Effector memory CD4-positive, alpha-beta T cell (primary cell): Measurements from ENCODE around the gene NLGN1.

ENCODE experiments used
- DNase-seq, 3 donors: peaks; one replicate each; pipeline ENCODE4 v3.0.0-alpha.2; 2020
- H3K27ac ChIP-seq: 2 replicates; pipeline ENCODE4 v1.7.0; 2013; ENCODE audit warnings: mild to moderate bottlenecking, low read length, moderate library complexity; ENCODE audit not compliant: insufficient read depth, poor library complexity, severe bottlenecking
- H3K27me3 ChIP-seq: replicated peaks from 2 replicates; pipeline ENCODE4 v1.7.0; 2013; ENCODE audit warnings: mild to moderate bottlenecking, low read length; ENCODE audit not compliant: insufficient read depth, control insufficient read depth, poor library complexity, severe bottlenecking
- H3K36me3 ChIP-seq: 2 replicates; pipeline ENCODE4 v1.7.0; 2013; ENCODE audit warnings: mild to moderate bottlenecking, low read length, moderate library complexity; ENCODE audit not compliant: control insufficient read depth, insufficient read depth
- H3K4me1 ChIP-seq: 2 replicates; pipeline ENCODE4 v1.7.0; 2013; ENCODE audit warnings: low read length, mild to moderate bottlenecking; ENCODE audit not compliant: control insufficient read depth, insufficient read depth, poor library complexity, severe bottlenecking
- H3K4me3 ChIP-seq: 2 replicates; pipeline ENCODE4 v1.7.0; 2013; ENCODE audit warnings: low read length, low read depth, mild to moderate bottlenecking; ENCODE audit not compliant: insufficient read depth, poor library complexity, severe bottlenecking
- H3K9me3 ChIP-seq: 2 replicates; pipeline ENCODE4 v1.7.0; 2013; ENCODE audit warnings: mild to moderate bottlenecking, low read length, moderate library complexity; ENCODE audit not compliant: control insufficient read depth

The NLGN1 gene

DNA sequence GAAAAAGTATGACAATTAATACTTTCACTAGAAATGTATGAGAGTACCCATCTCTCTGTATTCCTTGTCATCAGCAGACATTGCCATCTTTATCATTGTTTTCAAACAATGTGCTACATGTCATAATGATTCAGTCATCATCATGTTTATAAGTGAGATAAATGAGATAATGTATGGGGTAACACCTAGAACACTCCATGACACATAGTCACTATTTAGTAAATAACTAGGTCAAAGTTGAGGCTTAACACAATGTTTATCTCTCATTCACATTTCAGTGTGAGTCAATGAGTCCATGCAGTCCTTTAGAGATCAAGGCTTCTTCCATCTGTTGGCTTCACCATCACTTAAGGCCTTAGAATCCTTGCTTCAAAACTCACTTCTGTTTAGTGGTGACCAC lies 70.0 kb downstream of the NLGN1 start:
- H3K27ac ChIP-seq: no peak overlapping the region
- H3K9me3 ChIP-seq: no peaks in the 10 kb centered on the region
- no peaks in the 10 kb centered on the region for H3K27me3 ChIP-seq
- H3K4me1 ChIP-seq: no peaks in the 10 kb centered on the region
- no peak for DNase-seq
- H3K4me3 ChIP-seq: no peak overlapping the region
- no peaks in the 10 kb centered on the region for H3K36me3 ChIP-seq

- Histone ChIP-seq H3K4me3 (no peak overlapping the region), H3K4me1 (no peaks in the 10 kb centered on the region), H3K36me3 (no peaks in the 10 kb centered on the region), H3K9me3 (no peaks in the 10 kb centered on the region), H3K27ac (no peak overlapping the region), H3K27me3 (no peaks in the 10 kb centered on the region)
- no peak for DNase-seq
Measured at GRCh38 chr3:173473237-173473636, 75.7 kb downstream of the NLGN1 start.

- Histone ChIP-seq H3K4me1 (no peaks in the 10 kb centered on the region), H3K4me3 (no peak overlapping the region), H3K36me3 (no peaks in the 10 kb centered on the region), H3K27me3 (no peaks in the 10 kb centered on the region), H3K27ac (no peak overlapping the region), H3K9me3 (no peaks in the 10 kb centered on the region)
- no peak for DNase-seq
Measured at GRCh38 chr3:173479301-173479700, 81.8 kb downstream of the NLGN1 start.

DNA sequence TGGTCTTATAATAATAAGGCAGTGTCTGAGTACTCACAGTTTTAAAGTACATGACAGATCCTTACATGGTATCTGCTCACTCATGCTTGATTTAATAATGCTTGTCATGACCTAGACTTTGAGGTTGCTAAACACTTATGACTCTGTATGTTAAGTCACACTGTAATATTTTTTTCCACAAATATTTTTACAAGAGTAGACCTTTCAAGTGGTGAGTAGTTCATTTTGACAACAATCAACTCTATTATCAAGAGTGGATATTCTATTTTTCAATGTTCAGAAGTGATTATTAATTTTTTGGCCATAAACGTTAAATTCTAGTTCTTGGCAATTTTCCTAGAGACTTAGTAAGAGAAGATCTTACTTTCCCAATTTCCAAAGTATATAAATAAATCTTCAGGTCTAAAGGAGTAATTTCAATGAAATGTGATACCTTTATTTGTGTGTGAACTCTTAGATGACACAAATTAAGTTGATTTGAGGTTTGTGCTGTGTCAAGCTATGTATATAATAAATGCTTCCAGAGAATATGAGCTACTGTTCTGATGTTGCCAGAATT lies 104.5 kb downstream of the NLGN1 start:
- Histone ChIP-seq H3K27me3 (no peaks in the 10 kb centered on the region), H3K4me1 (no peaks in the 10 kb centered on the region), H3K4me3 (no peak overlapping the region), H3K27ac (no peak overlapping the region), H3K36me3 (no peaks in the 10 kb centered on the region), H3K9me3 (no peaks in the 10 kb centered on the region)
- no peak for DNase-seq

DNA sequence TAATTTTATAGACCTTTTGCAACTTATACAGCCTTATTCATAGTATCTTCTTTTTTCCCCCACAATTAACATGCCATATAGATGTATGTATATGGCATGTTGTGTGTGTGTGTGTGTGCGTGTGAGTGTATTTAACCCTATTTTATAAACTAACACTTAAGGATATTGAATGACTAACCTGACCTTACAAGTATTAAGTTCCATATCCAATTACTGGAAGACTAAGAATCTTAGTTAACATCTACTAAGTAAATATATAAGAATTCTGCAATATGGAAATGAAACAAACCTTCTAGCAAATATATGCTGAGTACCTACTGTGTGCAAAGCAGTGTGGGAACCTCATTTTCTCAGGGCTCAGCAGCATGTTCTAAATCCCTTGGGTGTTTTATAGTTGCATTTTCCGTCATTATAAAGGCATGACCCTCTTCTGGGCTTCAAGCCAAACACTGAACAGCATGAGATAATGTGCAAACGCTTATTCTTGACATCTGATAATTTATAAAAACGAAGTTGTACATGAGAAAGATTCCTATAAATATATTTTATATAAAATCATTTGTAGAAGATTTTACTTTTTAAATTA lies 105.5 kb downstream of the NLGN1 start:
- H3K27me3 ChIP-seq: no peaks in the 10 kb centered on the region
- no peaks in the 10 kb centered on the region for H3K9me3 ChIP-seq
- no peak overlapping the region for H3K4me3 ChIP-seq
- no peaks in the 10 kb centered on the region for H3K4me1 ChIP-seq
- no peak overlapping the region for H3K27ac ChIP-seq
- DNase-seq: no peak
- H3K36me3 ChIP-seq: no peaks in the 10 kb centered on the region

DNA sequence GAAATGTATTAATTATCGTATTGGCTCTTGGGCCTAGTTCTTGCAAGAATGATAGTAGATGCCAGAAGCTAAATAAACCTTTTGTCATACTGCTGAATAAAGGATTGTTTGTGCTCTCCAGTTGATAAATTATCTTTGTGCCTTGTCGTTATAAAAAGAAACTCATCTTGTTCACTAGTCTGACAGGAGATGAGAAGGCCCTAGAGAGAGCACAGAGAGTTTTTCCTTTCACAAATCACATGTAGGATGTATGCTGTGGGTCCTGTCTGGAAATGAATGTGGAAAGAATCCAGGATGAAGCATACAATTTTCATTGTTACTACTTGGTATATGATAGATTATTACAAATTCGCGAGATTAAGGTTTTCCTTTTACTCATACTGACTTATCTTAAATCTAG lies 113.0 kb downstream of the NLGN1 start:
- Histone ChIP-seq H3K4me1 (no peaks in the 10 kb centered on the region), H3K4me3 (no peak overlapping the region), H3K27me3 (no peaks in the 10 kb centered on the region), H3K9me3 (no peaks in the 10 kb centered on the region), H3K27ac (no peak overlapping the region), H3K36me3 (no peaks in the 10 kb centered on the region)
- DNase-seq: no peak

DNA sequence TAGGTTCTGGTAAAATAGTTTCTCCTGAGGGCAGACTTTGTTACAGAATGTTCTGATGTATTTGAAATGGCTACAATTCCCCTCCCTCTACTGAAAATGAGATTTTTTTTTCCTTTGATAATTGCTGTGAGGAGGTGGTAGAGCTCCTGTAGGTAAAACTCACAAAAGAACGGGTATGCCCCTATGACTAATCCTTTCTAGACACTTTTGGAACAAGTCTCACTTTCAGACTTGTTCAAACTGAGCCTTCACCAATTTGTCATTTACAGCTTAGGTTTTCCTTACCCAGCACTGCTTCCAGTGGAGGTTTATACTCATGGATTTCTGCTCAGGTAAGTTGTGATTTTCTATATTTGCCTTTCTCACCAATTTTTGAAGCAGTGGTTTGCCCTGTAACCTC lies 115.6 kb downstream of the NLGN1 start:
- no peak for DNase-seq
- H3K27me3 ChIP-seq: no peaks in the 10 kb centered on the region
- H3K9me3 ChIP-seq: no peaks in the 10 kb centered on the region
- H3K36me3 ChIP-seq: no peaks in the 10 kb centered on the region
- H3K4me3 ChIP-seq: no peak overlapping the region
- H3K4me1 ChIP-seq: no peaks in the 10 kb centered on the region
- H3K27ac ChIP-seq: no peak overlapping the region

DNA sequence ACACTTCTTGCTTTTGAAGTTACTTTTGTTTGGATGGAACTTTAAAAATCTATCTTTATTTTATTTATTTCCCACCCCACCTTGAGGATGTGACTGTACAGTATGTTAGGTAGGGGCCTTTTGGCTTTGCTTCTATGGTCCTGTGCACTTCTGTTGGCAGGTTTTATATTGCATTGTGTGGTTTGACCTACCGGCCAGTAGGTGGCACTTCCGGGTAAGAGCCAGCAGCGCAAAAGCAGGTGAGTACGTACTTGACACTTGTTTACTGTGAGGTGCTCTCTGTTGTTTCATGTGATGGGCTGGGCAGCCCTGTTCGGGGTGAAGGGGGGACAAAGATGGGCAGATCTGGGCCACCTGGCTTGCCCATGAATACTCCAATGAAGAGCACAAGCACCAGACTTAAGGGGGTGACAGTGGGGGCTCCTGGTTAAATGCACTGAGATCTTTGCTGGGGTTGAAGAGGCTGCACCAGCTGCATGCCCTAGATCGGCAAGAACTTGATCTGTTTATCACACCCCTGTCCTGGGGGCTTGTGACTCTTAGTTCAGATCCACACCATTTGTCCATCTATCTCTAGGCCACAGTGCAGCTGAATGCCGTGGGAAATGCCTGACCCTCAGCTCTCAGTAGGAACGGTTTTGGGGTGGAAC lies 131.6 kb downstream of the NLGN1 start:
- Histone ChIP-seq H3K36me3 (no peaks in the 10 kb centered on the region), H3K27me3 (no peaks in the 10 kb centered on the region), H3K4me3 (no peak overlapping the region), H3K4me1 (no peaks in the 10 kb centered on the region), H3K9me3 (no peaks in the 10 kb centered on the region), H3K27ac (no peak overlapping the region)
- DNase-seq: no peak

DNA sequence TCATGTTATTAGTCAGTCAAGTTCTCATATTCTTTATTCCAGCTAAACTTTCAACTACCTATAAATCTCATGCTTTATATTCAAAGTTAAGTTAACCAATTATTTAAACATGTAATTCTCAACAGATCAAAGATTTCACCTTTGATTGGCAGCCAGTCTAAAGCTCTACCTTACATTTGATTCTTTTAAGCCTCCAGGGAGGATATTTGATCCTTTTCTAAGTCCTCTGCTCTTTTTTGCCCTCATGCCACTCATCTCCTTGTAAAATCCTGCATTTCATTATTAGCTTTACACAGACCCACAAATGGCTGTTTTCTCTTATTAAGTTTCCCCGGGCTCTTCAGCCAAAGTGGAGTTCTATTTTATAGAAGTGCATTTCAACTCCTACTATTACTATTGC lies 134.1 kb downstream of the NLGN1 start:
- Histone ChIP-seq H3K4me3 (no peak overlapping the region), H3K4me1 (no peaks in the 10 kb centered on the region), H3K36me3 (no peaks in the 10 kb centered on the region), H3K9me3 (no peaks in the 10 kb centered on the region), H3K27ac (no peak overlapping the region), H3K27me3 (no peaks in the 10 kb centered on the region)
- no peak for DNase-seq

DNA sequence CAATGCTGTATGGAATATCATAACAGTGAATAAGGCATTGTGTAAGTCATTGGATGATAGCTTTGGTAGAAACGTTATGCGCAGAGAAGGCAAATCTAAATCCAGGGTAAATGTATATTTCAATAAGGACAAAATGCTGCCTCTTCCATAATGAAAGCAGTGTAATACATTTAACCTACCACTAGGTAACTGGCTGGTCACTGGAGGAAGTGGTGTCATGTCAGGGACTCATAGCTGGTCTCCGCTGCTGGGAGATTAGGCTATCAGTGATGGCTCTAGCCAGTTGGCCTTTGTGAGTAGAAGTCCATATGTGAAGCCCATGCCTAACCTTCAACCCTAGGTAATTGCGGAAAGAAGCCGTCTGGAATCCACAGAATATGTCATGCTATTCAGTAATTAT lies 140.9 kb downstream of the NLGN1 start:
- H3K27me3 ChIP-seq: no peaks in the 10 kb centered on the region
- H3K4me3 ChIP-seq: no peak overlapping the region
- no peaks in the 10 kb centered on the region for H3K9me3 ChIP-seq
- no peak for DNase-seq
- H3K36me3 ChIP-seq: no peaks in the 10 kb centered on the region
- H3K4me1 ChIP-seq: no peaks in the 10 kb centered on the region
- no peak overlapping the region for H3K27ac ChIP-seq
